ENCODE data around the gene LHPP.

Gene LHPP

DNA sequence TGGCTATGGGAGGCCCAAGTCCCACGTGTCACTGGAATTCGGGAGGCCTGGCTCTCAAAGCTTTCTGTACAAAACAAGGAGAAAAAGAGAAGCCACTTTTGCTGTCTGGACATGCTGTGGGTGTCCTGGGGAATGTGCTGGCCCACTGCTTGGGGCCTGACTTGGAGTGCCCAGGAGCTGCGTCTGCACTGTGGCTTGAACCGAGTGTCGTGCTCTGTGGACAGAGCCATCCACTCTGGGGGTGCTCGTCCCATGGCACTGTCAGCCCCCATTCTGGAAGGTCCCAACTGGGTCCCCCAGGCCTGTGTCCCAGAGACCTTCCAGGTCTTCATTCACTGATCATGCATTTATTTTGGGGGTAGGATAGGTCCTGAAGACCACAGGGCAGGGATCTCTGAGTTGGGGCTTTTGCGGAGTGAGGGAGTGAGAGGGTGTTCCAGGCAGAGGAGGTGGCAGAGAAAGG lies 138.0 kb downstream of the LHPP start:
- DNase-seq (ENCODE audit: low read depth in 1 of 2, low spot score in 1 of 2): no peak
- H3K4me3 ChIP-seq (replicated peaks; ENCODE audit: insufficient read depth, low read length): no peak overlapping the region
- TF ChIP-seq GABPA (IDR thresholded peaks at IDR 0.05; ENCODE audit: low read depth) (no peak), SPI1 (IDR thresholded peaks at IDR 0.05; ENCODE audit: borderline replicate concordance, low read depth) (no peak), POLR2AphosphoS5 (IDR thresholded peaks at IDR 0.05; ENCODE audit: low read depth) (no peak)
- TF ChIP-seq, protein P1, sequence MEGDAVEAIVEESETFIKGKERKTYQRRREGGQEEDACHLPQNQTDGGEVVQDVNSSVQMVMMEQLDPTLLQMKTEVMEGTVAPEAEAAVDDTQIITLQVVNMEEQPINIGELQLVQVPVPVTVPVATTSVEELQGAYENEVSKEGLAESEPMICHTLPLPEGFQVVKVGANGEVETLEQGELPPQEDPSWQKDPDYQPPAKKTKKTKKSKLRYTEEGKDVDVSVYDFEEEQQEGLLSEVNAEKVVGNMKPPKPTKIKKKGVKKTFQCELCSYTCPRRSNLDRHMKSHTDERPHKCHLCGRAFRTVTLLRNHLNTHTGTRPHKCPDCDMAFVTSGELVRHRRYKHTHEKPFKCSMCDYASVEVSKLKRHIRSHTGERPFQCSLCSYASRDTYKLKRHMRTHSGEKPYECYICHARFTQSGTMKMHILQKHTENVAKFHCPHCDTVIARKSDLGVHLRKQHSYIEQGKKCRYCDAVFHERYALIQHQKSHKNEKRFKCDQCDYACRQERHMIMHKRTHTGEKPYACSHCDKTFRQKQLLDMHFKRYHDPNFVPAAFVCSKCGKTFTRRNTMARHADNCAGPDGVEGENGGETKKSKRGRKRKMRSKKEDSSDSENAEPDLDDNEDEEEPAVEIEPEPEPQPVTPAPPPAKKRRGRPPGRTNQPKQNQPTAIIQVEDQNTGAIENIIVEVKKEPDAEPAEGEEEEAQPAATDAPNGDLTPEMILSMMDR (IDR thresholded peaks at IDR 0.05; ENCODE audit: insufficient read depth, low read length): no peak
- TF ChIP-seq, protein P2, sequence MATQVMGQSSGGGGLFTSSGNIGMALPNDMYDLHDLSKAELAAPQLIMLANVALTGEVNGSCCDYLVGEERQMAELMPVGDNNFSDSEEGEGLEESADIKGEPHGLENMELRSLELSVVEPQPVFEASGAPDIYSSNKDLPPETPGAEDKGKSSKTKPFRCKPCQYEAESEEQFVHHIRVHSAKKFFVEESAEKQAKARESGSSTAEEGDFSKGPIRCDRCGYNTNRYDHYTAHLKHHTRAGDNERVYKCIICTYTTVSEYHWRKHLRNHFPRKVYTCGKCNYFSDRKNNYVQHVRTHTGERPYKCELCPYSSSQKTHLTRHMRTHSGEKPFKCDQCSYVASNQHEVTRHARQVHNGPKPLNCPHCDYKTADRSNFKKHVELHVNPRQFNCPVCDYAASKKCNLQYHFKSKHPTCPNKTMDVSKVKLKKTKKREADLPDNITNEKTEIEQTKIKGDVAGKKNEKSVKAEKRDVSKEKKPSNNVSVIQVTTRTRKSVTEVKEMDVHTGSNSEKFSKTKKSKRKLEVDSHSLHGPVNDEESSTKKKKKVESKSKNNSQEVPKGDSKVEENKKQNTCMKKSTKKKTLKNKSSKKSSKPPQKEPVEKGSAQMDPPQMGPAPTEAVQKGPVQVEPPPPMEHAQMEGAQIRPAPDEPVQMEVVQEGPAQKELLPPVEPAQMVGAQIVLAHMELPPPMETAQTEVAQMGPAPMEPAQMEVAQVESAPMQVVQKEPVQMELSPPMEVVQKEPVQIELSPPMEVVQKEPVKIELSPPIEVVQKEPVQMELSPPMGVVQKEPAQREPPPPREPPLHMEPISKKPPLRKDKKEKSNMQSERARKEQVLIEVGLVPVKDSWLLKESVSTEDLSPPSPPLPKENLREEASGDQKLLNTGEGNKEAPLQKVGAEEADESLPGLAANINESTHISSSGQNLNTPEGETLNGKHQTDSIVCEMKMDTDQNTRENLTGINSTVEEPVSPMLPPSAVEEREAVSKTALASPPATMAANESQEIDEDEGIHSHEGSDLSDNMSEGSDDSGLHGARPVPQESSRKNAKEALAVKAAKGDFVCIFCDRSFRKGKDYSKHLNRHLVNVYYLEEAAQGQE (IDR thresholded peaks at IDR 0.05; ENCODE audit: insufficient replicate concordance, low read depth): no peak
- H3K27ac ChIP-seq (replicated peaks): no peak overlapping the region
- H3K27me3 ChIP-seq (ENCODE audit: insufficient read depth, poor library complexity, severe bottlenecking): no peaks in the 10 kb centered on the region

DNA sequence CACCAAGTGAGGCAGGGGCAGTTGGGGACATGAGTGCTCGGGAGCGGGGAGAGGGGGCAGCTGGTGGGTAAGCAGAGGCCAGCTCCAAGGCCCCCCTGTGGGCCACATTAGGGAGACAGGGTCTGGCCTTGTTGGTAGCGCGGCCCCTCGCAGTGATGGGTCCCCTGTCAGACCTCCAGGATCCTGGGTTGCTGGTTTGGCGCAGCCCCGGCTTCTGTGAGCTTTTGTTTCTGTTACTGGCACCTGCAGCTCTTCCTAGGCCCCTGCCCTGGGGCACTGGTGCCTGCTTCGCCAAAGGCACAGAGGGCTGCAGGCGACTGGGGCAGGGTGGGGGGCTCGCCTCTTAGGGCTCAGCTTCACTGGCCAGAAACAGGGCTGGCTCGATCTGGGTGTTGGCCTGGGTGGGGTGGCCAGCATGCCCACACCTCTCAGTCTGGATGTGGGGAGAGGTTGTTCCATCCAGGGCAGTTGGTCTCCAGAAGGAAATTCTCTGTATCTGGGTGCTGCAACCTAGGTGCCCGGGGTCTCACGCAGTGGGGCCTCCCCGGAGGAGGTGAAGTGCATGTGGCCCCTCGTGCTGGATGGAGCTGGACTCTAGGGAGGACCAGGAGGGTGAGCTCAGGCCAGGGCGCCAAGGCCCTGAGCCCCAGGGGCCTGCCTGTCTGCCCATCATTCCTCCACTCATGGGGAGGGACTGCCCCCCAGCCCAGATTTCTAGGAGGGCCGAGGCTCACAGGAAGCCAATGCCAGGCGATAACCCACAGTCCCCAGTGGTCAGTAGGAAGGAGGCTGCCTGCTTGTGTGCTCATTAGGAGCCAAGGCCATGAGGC lies 138.6 kb downstream of the LHPP start:
- no peak overlapping the region for H3K27ac ChIP-seq (replicated peaks)
- no peak for TF ChIP-seq POLR2AphosphoS5 (IDR thresholded peaks at IDR 0.05; ENCODE audit: low read depth)
- TF ChIP-seq, protein P2 (IDR thresholded peaks at IDR 0.05; ENCODE audit: insufficient replicate concordance, low read depth): no peak
- TF ChIP-seq GABPA (IDR thresholded peaks at IDR 0.05; ENCODE audit: low read depth): no peak
- TF ChIP-seq, protein P1 (IDR thresholded peaks at IDR 0.05; ENCODE audit: insufficient read depth, low read length): no peak
- no peak for TF ChIP-seq SPI1 (IDR thresholded peaks at IDR 0.05; ENCODE audit: borderline replicate concordance, low read depth)

DNA sequence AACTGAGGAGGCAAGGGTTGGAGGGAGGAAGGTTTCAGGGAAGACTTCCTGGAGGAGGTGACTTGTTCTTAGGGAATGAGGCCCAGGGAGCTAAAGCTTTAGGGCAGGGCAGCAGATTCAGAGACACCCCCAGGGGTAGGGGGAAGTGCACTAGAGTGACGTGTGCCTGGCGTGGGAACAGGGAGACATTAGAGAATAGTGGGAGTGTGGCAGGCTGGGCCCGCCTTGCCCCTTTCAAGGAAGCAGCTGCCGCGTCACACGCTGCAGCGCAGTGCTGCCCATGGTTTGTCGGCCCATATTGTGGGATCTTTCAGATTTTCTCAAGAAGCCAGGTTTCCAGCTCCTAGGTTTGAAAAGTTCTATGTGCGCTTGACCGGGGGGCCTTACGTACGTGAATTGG lies 139.4 kb downstream of the LHPP start:
- no peak overlapping the region for H3K4me3 ChIP-seq (replicated peaks; ENCODE audit: insufficient read depth, low read length)
- no peak for DNase-seq (ENCODE audit: low read depth in 1 of 2, low spot score in 1 of 2)
- TF ChIP-seq, protein P2 (IDR thresholded peaks at IDR 0.05; ENCODE audit: insufficient replicate concordance, low read depth): no peak
- TF ChIP-seq GABPA (IDR thresholded peaks at IDR 0.05; ENCODE audit: low read depth): no peak
- TF ChIP-seq SPI1 (IDR thresholded peaks at IDR 0.05; ENCODE audit: borderline replicate concordance, low read depth): no peak
- no peak for TF ChIP-seq POLR2AphosphoS5 (IDR thresholded peaks at IDR 0.05; ENCODE audit: low read depth)
- TF ChIP-seq, protein P1 (IDR thresholded peaks at IDR 0.05; ENCODE audit: insufficient read depth, low read length): no peak
- H3K27ac ChIP-seq (replicated peaks): no peak overlapping the region
- no peaks in the 10 kb centered on the region for H3K27me3 ChIP-seq (ENCODE audit: insufficient read depth, poor library complexity, severe bottlenecking)

More for the DNA sequence above, 138.6 kb downstream of the LHPP start:
- no peak overlapping the region for H3K4me3 ChIP-seq (replicated peaks; ENCODE audit: insufficient read depth, low read length)
- no peaks in the 10 kb centered on the region for H3K27me3 ChIP-seq (ENCODE audit: insufficient read depth, poor library complexity, severe bottlenecking)
- no peak for DNase-seq (ENCODE audit: low read depth in 1 of 2, low spot score in 1 of 2)
